Activated naive CD8-positive, alpha-beta T cell treated with anti-CD3 and anti-CD28 coated beads for 36 hours (primary cell): ENCODE data around the gene DLG5. TPM values are rescaled to one million over a fixed set of nuclear protein-coding genes. Genes with fewer than 3 reads are reported as not detected.

Experiments used
- DNase-seq: peaks from one replicate; pipeline ENCODE4 v3.0.0; 2021
- H3K27ac Mint-ChIP-seq: one replicate; pipeline ENCODE4 v1.8.0; 2022; ENCODE audit warnings: mild to moderate bottlenecking, moderate library complexity, mixed read lengths
- H3K27me3 Mint-ChIP-seq: one replicate; pipeline ENCODE4 v1.8.0; 2022; ENCODE audit warnings: mild to moderate bottlenecking, mixed read lengths
- H3K36me3 Mint-ChIP-seq: one replicate; pipeline ENCODE4 v1.8.0; 2021; ENCODE audit warnings: mild to moderate bottlenecking, mixed read lengths
- H3K4me1 Mint-ChIP-seq: one replicate; pipeline ENCODE4 v1.8.0; 2021; ENCODE audit warnings: mixed read lengths
- H3K4me3 Mint-ChIP-seq: one replicate; pipeline ENCODE4 v1.8.0; 2022; ENCODE audit warnings: mild to moderate bottlenecking, moderate library complexity, mixed read lengths
- H3K9me3 Mint-ChIP-seq: one replicate; pipeline ENCODE4 v1.8.0; 2022; ENCODE audit warnings: mixed read lengths
- total RNA-seq, 2 experiments: library from RNA; stranded (reverse); gene quantifications; one replicate each; pipeline ENCODE4 v1.2.3, GENCODE V29; 2021

The DLG5 gene
- total RNA-seq, 2 experiments from 2014 or later: 1.6 to 2.1 TPM

GRCh38 chr10:77875730-77876129 lies 50.8 kb downstream of the DLG5 start:
- H3K27me3 Mint-ChIP-seq: no peaks in the 10 kb centered on the region
- H3K4me1 Mint-ChIP-seq: peaks cover 18% of the 10 kb centered on the region
- H3K36me3 Mint-ChIP-seq: no peaks in the 10 kb centered on the region
- no peak overlapping the region for H3K27ac Mint-ChIP-seq
- DNase-seq: no peak
- H3K4me3 Mint-ChIP-seq: no peak overlapping the region
- no peaks in the 10 kb centered on the region for H3K9me3 Mint-ChIP-seq

- Mint-ChIP-seq H3K27ac (no peak overlapping the region), H3K4me1 (peaks cover 18% of the 10 kb centered on the region)
These were observed 51.7 kb downstream of the DLG5 start for GRCh38 chr10:77874872-77875271.

GRCh38 chr10:77873536-77874380 lies 52.8 kb downstream of the DLG5 start:
- Mint-ChIP-seq H3K36me3 (no peaks in the 10 kb centered on the region), H3K9me3 (no peaks in the 10 kb centered on the region), H3K27ac (peak overlapping the region; percentile 80), H3K4me3 (peak overlapping the region; percentile 20), H3K27me3 (no peaks in the 10 kb centered on the region), H3K4me1 (peaks cover 18% of the 10 kb centered on the region)
- DNase-seq: peak; percentile 64

More at GRCh38 chr10:77874872-77875271, 51.7 kb downstream of the DLG5 start:
- DNase-seq: no peak
- no peaks in the 10 kb centered on the region for H3K27me3 Mint-ChIP-seq
- H3K36me3 Mint-ChIP-seq: no peaks in the 10 kb centered on the region
- no peaks in the 10 kb centered on the region for H3K9me3 Mint-ChIP-seq
- H3K4me3 Mint-ChIP-seq: no peak overlapping the region

- no peak for DNase-seq
- H3K27me3 Mint-ChIP-seq: peaks cover 1% of the 10 kb centered on the region
- H3K9me3 Mint-ChIP-seq: no peaks in the 10 kb centered on the region
- H3K27ac Mint-ChIP-seq: peak overlapping the region; percentile 80
- no peaks in the 10 kb centered on the region for H3K36me3 Mint-ChIP-seq
- H3K4me3 Mint-ChIP-seq: no peak overlapping the region
- H3K4me1 Mint-ChIP-seq: peaks cover 14% of the 10 kb centered on the region
These were observed 53.5 kb downstream of the DLG5 start for GRCh38 chr10:77872947-77873535.

- no peak overlapping the region for H3K27ac Mint-ChIP-seq
- H3K9me3 Mint-ChIP-seq: no peaks in the 10 kb centered on the region
- DNase-seq: no peak
- H3K36me3 Mint-ChIP-seq: no peaks in the 10 kb centered on the region
- peaks cover 2% of the 10 kb centered on the region for H3K27me3 Mint-ChIP-seq
- peaks cover 13% of the 10 kb centered on the region for H3K4me1 Mint-ChIP-seq
- H3K4me3 Mint-ChIP-seq: no peak overlapping the region
These were observed 54.2 kb downstream of the DLG5 start for GRCh38 chr10:77872151-77872946.

- Mint-ChIP-seq H3K4me3 (no peak overlapping the region), H3K27me3 (peaks cover 2% of the 10 kb centered on the region), H3K4me1 (peaks cover 17% of the 10 kb centered on the region), H3K36me3 (no peaks in the 10 kb centered on the region), H3K9me3 (no peaks in the 10 kb centered on the region), H3K27ac (no peak overlapping the region)
- DNase-seq: no peak
These were observed 56.7 kb downstream of the DLG5 start for GRCh38 chr10:77869626-77870420.

GRCh38 chr10:77868523-77868922 lies 58.0 kb downstream of the DLG5 start:
- Mint-ChIP-seq H3K36me3 (no peaks in the 10 kb centered on the region), H3K4me1 (peaks cover 7% of the 10 kb centered on the region), H3K27ac (no peak overlapping the region), H3K27me3 (peaks cover 2% of the 10 kb centered on the region), H3K9me3 (no peaks in the 10 kb centered on the region), H3K4me3 (no peak overlapping the region)
- DNase-seq: no peak

- H3K27me3 Mint-ChIP-seq: peaks cover 2% of the 10 kb centered on the region
- H3K9me3 Mint-ChIP-seq: no peaks in the 10 kb centered on the region
- H3K36me3 Mint-ChIP-seq: no peaks in the 10 kb centered on the region
- peaks cover 5% of the 10 kb centered on the region for H3K4me1 Mint-ChIP-seq
- H3K4me3 Mint-ChIP-seq: no peak overlapping the region
- no peak overlapping the region for H3K27ac Mint-ChIP-seq
- no peak for DNase-seq
These were observed 59.3 kb downstream of the DLG5 start for GRCh38 chr10:77867124-77867719.

GRCh38 chr10:77866598-77866997 lies 60.0 kb downstream of the DLG5 start:
- Mint-ChIP-seq H3K27ac (no peak overlapping the region), H3K27me3 (peaks cover 2% of the 10 kb centered on the region)

GRCh38 chr10:77865580-77866324 lies 60.8 kb downstream of the DLG5 start:
- no peak for DNase-seq
- Mint-ChIP-seq H3K4me1 (peaks cover 5% of the 10 kb centered on the region), H3K27ac (no peak overlapping the region)

More at GRCh38 chr10:77866598-77866997, 60.0 kb downstream of the DLG5 start:
- Mint-ChIP-seq H3K36me3 (no peaks in the 10 kb centered on the region), H3K9me3 (no peaks in the 10 kb centered on the region), H3K4me3 (no peak overlapping the region), H3K4me1 (peaks cover 5% of the 10 kb centered on the region)
- no peak for DNase-seq

GRCh38 chr10:77864151-77864851 lies 62.3 kb downstream of the DLG5 start:
- Mint-ChIP-seq H3K27ac (no peak overlapping the region), H3K27me3 (peaks cover 2% of the 10 kb centered on the region), H3K36me3 (no peaks in the 10 kb centered on the region), H3K4me3 (no peak overlapping the region), H3K4me1 (peaks cover 5% of the 10 kb centered on the region), H3K9me3 (no peaks in the 10 kb centered on the region)
- DNase-seq: no peak

More at GRCh38 chr10:77865580-77866324, 60.8 kb downstream of the DLG5 start:
- Mint-ChIP-seq H3K9me3 (no peaks in the 10 kb centered on the region), H3K27me3 (peaks cover 2% of the 10 kb centered on the region), H3K36me3 (no peaks in the 10 kb centered on the region), H3K4me3 (no peak overlapping the region)

GRCh38 chr10:77863446-77863845 lies 63.1 kb downstream of the DLG5 start:
- Mint-ChIP-seq H3K27me3 (peaks cover 2% of the 10 kb centered on the region), H3K9me3 (no peaks in the 10 kb centered on the region), H3K27ac (no peak overlapping the region), H3K36me3 (no peaks in the 10 kb centered on the region), H3K4me1 (peaks cover 5% of the 10 kb centered on the region), H3K4me3 (no peak overlapping the region)
- DNase-seq: no peak

GRCh38 chr10:77862595-77862994 lies 64.0 kb downstream of the DLG5 start:
- Mint-ChIP-seq H3K27ac (no peak overlapping the region), H3K9me3 (no peaks in the 10 kb centered on the region), H3K36me3 (no peaks in the 10 kb centered on the region), H3K4me1 (peaks cover 5% of the 10 kb centered on the region), H3K4me3 (no peak overlapping the region), H3K27me3 (no peaks in the 10 kb centered on the region)
- DNase-seq: no peak
